ENCODE measurements around the gene HILPDA. TPM values are rescaled to one million over a fixed set of nuclear protein-coding genes. Genes with fewer than 3 reads are reported as not detected.
A peak's percentile ranks its signal among the peaks of the same experiment; 100 is the strongest.

HILPDA gene
- total and polyA plus RNA-seq, 9 of the 15 experiments (the other 6 are each of a cell fraction or from before 2014, with no cell fraction given) = 8.3 to 71.8 (median 23.5) TPM

DNA sequence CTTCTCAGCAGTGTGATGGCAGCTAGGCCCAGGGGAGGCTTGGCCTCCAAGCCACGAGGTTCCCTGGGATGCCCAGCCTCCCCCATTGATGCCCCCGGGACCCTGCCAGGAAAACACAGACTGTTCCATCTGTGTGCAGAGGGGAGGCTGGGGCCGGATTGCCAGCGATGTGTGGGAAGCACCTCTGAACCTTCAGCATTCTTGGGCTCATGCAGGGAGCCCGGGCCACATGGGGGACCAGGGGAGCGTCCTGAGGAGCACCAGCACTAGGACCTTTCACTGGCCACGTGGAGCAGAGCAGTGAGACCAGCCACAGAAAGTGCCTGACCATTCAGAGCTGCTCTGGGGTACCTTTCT, 48.5 kb upstream of the HILPDA start:
- Histone ChIP-seq H3K27me3 (ENCODE audit: control insufficient read depth in 2 of 2, insufficient read depth in 2 of 2, low read length in 2 of 2) (no peaks in the 10 kb centered on the region), H3K4me3 (no peak overlapping the region), H3K4me1 (replicated peaks in 1 of 2; ENCODE audit: control insufficient read depth in 2 of 2, insufficient read depth in 2 of 2, low read length in 2 of 2) (peaks cover 54 to 68% of the 10 kb centered on the region in 2 experiments), H2AFZ (ENCODE audit: low read depth, low read length) (no peak overlapping the region), H3K9me1 (ENCODE audit: control insufficient read depth, insufficient read depth, low read length) (no peaks in the 10 kb centered on the region), H4K20me1 (replicated peaks; ENCODE audit: control insufficient read depth, insufficient read depth, low read length) (no peaks in the 10 kb centered on the region; the same call in 1 of the 2 replicates), H3K4me2 (ENCODE audit: insufficient read depth, low read length) (no peak overlapping the region), H3K36me3 (ENCODE audit: control insufficient read depth, insufficient read depth, low read length) (peaks cover 21% of the 10 kb centered on the region; the same call in 2 of the 3 replicates), H3K9ac (ENCODE audit: insufficient read depth in 1 of 2, low read depth in 2 of 2, low read length in 2 of 2) (peak overlapping the region in 1 of 2 experiments; percentile 90; a peak in 2 of 4 replicates), H3K27ac (ENCODE audit: extremely low read depth, low read depth, low read length) (no peak overlapping the region), H3K9me3 (replicated peaks; ENCODE audit: control insufficient read depth, insufficient read depth, low read depth, low read length) (no peaks in the 10 kb centered on the region), H3K79me2 (ENCODE audit: control insufficient read depth, insufficient read depth, low read length) (peaks cover 30% of the 10 kb centered on the region)
- WGBS (ENCODE audit: insufficient coverage, low coverage, missing lambda C conversion rate) = 62% methylated on average over 7 of the region's 7 CpGs
- in situ Hi-C loops (cut with MboI) (no loop called here), intact Hi-C loops (cut with micrococcal nuclease) (no loop called here)
- POLR2A ChIA-PET = interaction anchor here (0.6 to 2.7 kb wide), 6 partner anchors 14 to 69 kb away, joined by 3 to 10 read pairs (median 5); partner anchors contain the start of genes METTL2B and RBM28
- CTCF ChIA-PET (ENCODE audit: low intra/inter-chr PET ratio) = no interaction called here
- FAIRE-seq (no peak), ATAC-seq (no peak), DNase-seq (ENCODE audit: extremely low read depth in 1 of 4, low spot score in 3 of 4) (no peak)
- 0 out of 2 replicates have a peak, but pooled peaks have one; percentile 52 for TF ChIP-seq CBFB (CRISPR knock-in tag; IDR thresholded peaks at IDR 0.05)
- 0 out of 2 replicates have a peak, but pooled peaks have one; percentile 22 for TF ChIP-seq RBFOX2 (IDR thresholded peaks at IDR 0.05; ENCODE audit: low read depth, low read length)
- TF ChIP-seq, protein P1, sequence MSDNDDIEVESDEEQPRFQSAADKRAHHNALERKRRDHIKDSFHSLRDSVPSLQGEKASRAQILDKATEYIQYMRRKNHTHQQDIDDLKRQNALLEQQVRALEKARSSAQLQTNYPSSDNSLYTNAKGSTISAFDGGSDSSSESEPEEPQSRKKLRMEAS (CRISPR knock-in tag; IDR thresholded peaks at IDR 0.05) = peak; percentile 53
- no peak for TF ChIP-seq ZNF764 (CRISPR knock-in tag; IDR thresholded peaks at IDR 0.05; ENCODE audit: low read depth)
- 0 out of 2 replicates have a peak, but pooled peaks have one; percentile 26 for TF ChIP-seq ZC3H4 (CRISPR knock-in tag; IDR thresholded peaks at IDR 0.05; ENCODE audit: borderline replicate concordance)
- peak; percentile 44; the same call in 1 of the 2 replicates for TF ChIP-seq USF1 (CRISPR knock-in tag; IDR thresholded peaks at IDR 0.05)
- BruUV-seq (replicated peaks) = no TSS peak

All from K562 (cell line).